Measurements from ENCODE around the gene MTAP.
A peak's percentile ranks its signal among the peaks of the same experiment; 100 is the strongest.

The MTAP gene

GRCh38 chr9:21974343-21974721 lies 171.9 kb downstream of the MTAP start:
- DNase-seq, result no peak

GRCh38 chr9:21974722-21975409 lies 172.4 kb downstream of the MTAP start:
- peak; percentile 48 to 64 for DNase-seq

GRCh38 chr9:21976334-21976875 lies 174.0 kb downstream of the MTAP start:
- no peak for DNase-seq

GRCh38 chr9:21982391-21982790 lies 180.0 kb downstream of the MTAP start:
- DNase-seq, result no peak

- no peak for DNase-seq
Observed at GRCh38 chr9:21982861-21983560, 180.6 kb downstream of the MTAP start.

GRCh38 chr9:21983561-21983935 lies 181.1 kb downstream of the MTAP start:
- no peak for DNase-seq

- no peak for DNase-seq
Observed at GRCh38 chr9:21984101-21984500, 181.7 kb downstream of the MTAP start.

GRCh38 chr9:21985964-21986667 lies 183.7 kb downstream of the MTAP start:
- no peak for DNase-seq

All from stimulated activated CD4-positive, alpha-beta T cell treated with anti-CD3 and anti-CD28 coated beads, Interleukin-2, amount 100 ng/mL, for 24 hours (primary cell).